ENCODE measurements around the gene NAT14.

Gene NAT14

GRCh38 chr19:55462722-55463121 is 22.3 kb upstream of the NAT14 start:
- H3K36me3 ChIP-seq (ENCODE audit: insufficient read depth) = no peaks in the 10 kb centered on the region
- peaks cover 10% of the 10 kb centered on the region for H3K4me1 ChIP-seq (ENCODE audit: low read depth, poor library complexity, severe bottlenecking)
- no peak overlapping the region for H3K4me3 ChIP-seq (IDR thresholded peaks at IDR 0.05; ENCODE audit: insufficient read depth, low read depth, low read length)
- no peak overlapping the region for H3K27ac ChIP-seq
- peaks cover 38% of the 10 kb centered on the region for H3K27me3 ChIP-seq (ENCODE audit: insufficient read depth, low read depth)
- no peak overlapping the region for H3K9ac ChIP-seq
- TF ChIP-seq CTCF (conservative IDR thresholded peaks at IDR 0.05; ENCODE audit: low read depth, low read length) = no peak
- peak overlapping the region; percentile 86; the same call in 1 of the 2 replicates for H3K4me2 ChIP-seq
- H2AFZ ChIP-seq (ENCODE audit: low read depth) = no peak overlapping the region
- H4K20me1 ChIP-seq (ENCODE audit: insufficient read depth) = no peaks in the 10 kb centered on the region
- H3K79me2 ChIP-seq (ENCODE audit: insufficient read depth, low read depth) = peaks cover 11% of the 10 kb centered on the region; the same call in 1 of the 2 replicates

- peaks cover 11% of the 10 kb centered on the region; the same call in 1 of the 2 replicates for H3K79me2 ChIP-seq (ENCODE audit: insufficient read depth, low read depth)
- no peak overlapping the region for H3K9ac ChIP-seq
- H3K36me3 ChIP-seq (ENCODE audit: insufficient read depth) = no peaks in the 10 kb centered on the region
- no peak overlapping the region for H3K4me2 ChIP-seq
- peaks cover 38% of the 10 kb centered on the region for H3K27me3 ChIP-seq (ENCODE audit: insufficient read depth, low read depth)
- H3K27ac ChIP-seq = no peak overlapping the region
- H3K4me1 ChIP-seq (ENCODE audit: low read depth, poor library complexity, severe bottlenecking) = peaks cover 10% of the 10 kb centered on the region
- H2AFZ ChIP-seq (ENCODE audit: low read depth) = no peak overlapping the region
- no peak overlapping the region for H3K4me3 ChIP-seq (IDR thresholded peaks at IDR 0.05; ENCODE audit: insufficient read depth, low read depth, low read length)
- no peak for TF ChIP-seq CTCF (conservative IDR thresholded peaks at IDR 0.05; ENCODE audit: low read depth, low read length)
- H4K20me1 ChIP-seq (ENCODE audit: insufficient read depth) = no peaks in the 10 kb centered on the region
These were observed 21.4 kb upstream of the NAT14 start for GRCh38 chr19:55463583-55464031.

GRCh38 chr19:55464039-55464661 is 20.8 kb upstream of the NAT14 start:
- Histone ChIP-seq H3K27me3 (ENCODE audit: insufficient read depth, low read depth) (peaks cover 38% of the 10 kb centered on the region), H3K79me2 (ENCODE audit: insufficient read depth, low read depth) (peaks cover 8% of the 10 kb centered on the region; the same call in 1 of the 2 replicates), H3K4me2 (no peak overlapping the region), H3K27ac (no peak overlapping the region), H3K36me3 (ENCODE audit: insufficient read depth) (no peaks in the 10 kb centered on the region), H3K4me3 (IDR thresholded peaks at IDR 0.05; ENCODE audit: insufficient read depth, low read depth, low read length) (no peak overlapping the region), H4K20me1 (ENCODE audit: insufficient read depth) (no peaks in the 10 kb centered on the region), H2AFZ (ENCODE audit: low read depth) (no peak overlapping the region), H3K9ac (no peak overlapping the region), H3K4me1 (ENCODE audit: low read depth, poor library complexity, severe bottlenecking) (peaks cover 10% of the 10 kb centered on the region)
- TF ChIP-seq CTCF (conservative IDR thresholded peaks at IDR 0.05; ENCODE audit: low read depth, low read length) = no peak

GRCh38 chr19:55464662-55465054 is 20.3 kb upstream of the NAT14 start, which contains the start of gene C19orf85:
Gene C19orf85 (minus strand): TSS chr19:55464751. CDS start chr19:55464554, 197 bp downstream.
- Histone ChIP-seq H3K4me3 (IDR thresholded peaks at IDR 0.05; ENCODE audit: insufficient read depth, low read depth, low read length) (no peak within 1 kb of the TSS), H3K27me3 (ENCODE audit: insufficient read depth, low read depth) (peaks cover 38% of the 10 kb centered on the region), H3K27ac (no peak within 1 kb of the TSS), H2AFZ (ENCODE audit: low read depth) (no peak within 1 kb of the TSS), H3K4me1 (ENCODE audit: low read depth, poor library complexity, severe bottlenecking) (peaks cover 10% of the 10 kb centered on the region), H3K9ac (no peak within 1 kb of the TSS), H4K20me1 (ENCODE audit: insufficient read depth) (no peaks in the 10 kb centered on the region), H3K4me2 (no peak within 1 kb of the TSS), H3K79me2 (ENCODE audit: insufficient read depth, low read depth) (peaks cover 6% of the 10 kb centered on the region; the same call in 1 of the 2 replicates), H3K36me3 (ENCODE audit: insufficient read depth) (no peaks in the 10 kb centered on the region)
- TF ChIP-seq CTCF (conservative IDR thresholded peaks at IDR 0.05; ENCODE audit: low read depth, low read length) = no peak
